Raji (cell line): ENCODE measurements around the gene CALN1.

Experiments used
- POLR2A ChIP-seq: IDR thresholded peaks from 2 replicates; pipeline ENCODE4 v1.6.1; 2011; ENCODE audit warnings: low read depth, low read length, control low read depth; ENCODE audit not compliant: insufficient read depth

CALN1 gene

DNA sequence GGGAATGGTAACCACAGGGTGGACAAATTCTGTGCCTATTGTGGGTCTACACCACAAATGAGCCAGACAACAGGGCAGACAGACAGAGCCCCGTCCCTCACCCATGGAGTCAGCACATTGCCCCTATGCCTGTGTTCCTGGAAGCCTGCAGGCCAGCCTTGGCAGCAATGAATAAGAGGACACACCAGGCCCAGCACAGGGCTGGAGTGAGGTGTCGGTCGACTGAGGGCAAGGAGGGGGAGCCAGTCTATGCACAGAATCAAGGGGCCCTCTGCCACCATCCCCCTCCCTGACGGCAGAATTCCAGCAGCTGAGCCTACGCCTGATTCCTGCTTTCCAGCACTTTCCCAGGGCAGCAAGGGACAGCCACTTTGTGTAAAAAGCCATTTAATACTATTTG lies 98.2 kb downstream of the CALN1 start:
- TF ChIP-seq POLR2A: no peak

DNA sequence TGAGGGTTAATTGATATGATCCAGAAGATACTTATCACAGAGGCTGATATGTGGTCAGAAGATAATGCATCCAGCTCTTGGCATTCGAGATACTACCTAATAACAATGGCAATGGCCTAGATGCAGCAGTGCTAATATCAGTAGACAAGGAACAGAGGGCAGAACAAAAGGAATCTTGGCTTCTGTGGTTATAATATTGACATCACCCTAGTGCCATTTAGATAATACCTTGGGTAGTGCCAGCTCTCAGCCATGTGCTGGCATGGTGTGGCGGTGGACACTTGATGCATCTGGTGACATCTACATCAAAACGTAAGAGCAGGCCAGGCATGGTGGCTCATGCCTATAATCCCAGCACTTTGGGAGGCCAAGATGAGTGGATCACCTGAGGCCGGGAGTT lies 101.8 kb downstream of the CALN1 start:
- TF ChIP-seq POLR2A: no peak

DNA sequence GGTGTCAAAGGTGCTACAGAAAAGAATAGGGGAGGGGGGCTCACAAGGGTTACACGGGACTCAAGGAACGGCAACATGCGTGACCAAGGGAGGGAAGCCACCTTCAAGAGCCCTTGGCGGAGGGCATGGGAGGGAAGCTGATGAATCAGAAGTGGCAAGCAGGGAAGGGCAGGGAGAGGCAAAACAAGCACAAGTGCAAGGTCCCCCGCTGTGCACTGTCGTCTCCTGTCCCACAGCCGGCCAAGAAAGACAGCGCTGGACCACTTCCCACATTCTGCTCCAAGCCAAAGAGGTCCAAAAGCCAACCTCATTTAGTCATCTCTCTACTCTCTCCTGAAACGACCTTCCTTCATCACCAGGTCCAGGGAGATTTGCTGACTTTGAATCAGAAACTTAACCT lies 102.7 kb downstream of the CALN1 start:
- no peak for TF ChIP-seq POLR2A

DNA sequence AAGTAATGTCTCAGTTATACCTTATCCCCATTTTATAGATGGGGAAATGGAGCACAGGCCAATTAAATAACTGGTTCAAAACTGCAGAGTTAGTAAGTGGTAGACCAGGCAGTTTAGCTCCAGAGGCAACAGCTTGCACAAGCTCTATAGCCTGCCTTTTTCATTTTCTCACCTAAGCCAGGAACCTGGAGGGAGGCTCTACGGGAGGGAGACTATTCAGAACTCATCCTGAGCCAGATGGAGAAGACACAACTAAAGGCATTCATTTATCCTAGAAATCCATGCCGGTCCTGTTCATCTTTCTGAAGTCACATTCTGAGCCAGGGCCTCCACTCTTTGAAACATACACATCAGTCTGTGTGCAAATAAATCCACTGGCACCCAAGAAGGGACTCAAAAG lies 103.2 kb downstream of the CALN1 start:
- TF ChIP-seq POLR2A: no peak

DNA sequence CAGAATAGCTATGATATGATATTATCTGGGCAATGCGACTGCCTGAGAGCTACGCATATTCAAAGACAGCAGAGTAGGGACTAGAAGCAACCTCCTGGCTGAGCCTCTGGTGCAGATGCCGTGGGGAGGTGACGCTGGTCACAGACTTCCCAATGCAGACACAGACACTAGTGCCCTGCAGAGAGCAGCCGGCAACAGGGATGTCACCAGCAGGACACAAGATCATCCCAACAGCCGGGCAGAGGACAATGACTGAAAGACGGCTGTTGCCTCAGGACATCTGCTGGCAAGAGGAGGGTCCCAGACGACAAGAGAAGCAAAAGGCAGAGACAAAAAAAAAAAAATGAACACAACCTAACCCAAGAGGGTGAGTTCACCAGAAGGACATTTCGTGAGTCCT lies 104.6 kb downstream of the CALN1 start:
- TF ChIP-seq POLR2A: no peak

DNA sequence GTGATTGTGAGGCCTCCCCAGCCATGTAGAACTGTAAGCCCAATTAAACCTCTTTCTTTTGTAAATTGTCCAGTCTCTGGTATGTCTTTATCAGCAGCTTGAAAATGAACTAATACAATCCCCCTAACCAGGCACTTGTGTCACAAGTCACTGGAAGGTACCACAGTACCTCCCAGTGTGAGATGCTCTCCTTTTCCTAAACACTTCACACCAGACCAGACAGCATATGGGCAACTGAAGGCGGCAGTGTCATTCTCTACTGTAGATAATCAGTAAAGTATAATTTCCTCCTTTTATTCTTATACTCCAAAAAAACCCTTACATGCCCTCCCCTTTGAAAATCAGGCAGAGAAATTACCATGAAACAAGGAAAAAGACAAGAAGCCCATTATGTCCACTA lies 113.2 kb downstream of the CALN1 start:
- no peak for TF ChIP-seq POLR2A

DNA sequence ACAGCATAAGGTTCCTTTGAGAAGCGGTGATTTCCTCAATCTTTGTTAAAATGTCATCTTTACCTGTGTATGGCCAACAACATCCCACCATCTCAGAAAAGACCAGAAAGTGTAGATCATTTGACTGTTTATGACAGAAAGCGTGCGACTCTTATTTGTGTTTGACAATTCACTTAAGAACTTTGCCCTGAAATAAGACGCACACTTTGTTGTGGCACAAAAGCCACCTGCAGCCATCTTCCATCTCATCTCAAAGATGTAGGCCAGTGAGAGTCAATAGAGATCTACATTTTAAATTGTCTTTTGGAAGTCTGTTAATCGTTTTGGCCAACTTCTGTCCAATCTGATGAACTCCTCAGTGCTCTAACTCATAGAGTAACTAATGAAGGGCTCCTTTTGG lies 114.0 kb downstream of the CALN1 start:
- TF ChIP-seq POLR2A: no peak

DNA sequence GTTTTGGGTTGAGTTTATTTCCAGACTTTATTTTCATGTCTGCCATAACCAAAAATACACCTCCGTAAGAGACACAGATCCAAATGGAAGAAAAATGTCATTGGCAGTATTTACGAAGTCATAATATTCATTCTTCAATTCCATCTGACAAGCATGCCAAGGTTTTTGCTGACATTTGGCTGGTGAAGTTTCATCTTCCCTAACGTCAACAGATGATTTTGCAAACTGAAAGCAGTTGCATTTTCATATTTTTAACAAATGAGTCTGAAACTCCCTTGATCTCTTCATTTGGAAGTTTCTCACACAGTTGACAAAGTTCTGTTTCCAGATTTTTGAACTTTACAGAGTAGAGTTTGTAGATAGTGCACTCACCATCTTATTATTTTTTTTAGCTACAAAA lies 114.5 kb downstream of the CALN1 start:
- no peak for TF ChIP-seq POLR2A

DNA sequence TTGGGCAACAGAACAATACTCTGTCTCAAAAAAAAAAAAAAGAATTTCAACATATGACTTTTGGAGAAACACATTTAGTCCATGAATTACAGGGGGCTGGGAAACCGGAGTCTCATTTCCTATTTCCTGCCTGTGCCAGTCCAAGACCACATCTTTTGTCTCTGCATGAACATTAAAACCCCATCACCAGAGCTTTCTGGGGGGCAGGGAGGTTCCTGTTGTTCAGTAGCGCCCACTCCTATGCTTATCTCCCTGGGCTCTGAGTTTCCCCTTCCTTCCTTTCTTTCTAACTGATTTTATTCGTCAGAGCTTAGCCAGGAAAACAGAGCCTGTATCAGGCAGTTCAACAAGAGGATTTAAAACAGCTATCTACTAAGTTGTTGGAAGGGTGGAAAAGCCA lies 119.3 kb downstream of the CALN1 start:
- no peak for TF ChIP-seq POLR2A

DNA sequence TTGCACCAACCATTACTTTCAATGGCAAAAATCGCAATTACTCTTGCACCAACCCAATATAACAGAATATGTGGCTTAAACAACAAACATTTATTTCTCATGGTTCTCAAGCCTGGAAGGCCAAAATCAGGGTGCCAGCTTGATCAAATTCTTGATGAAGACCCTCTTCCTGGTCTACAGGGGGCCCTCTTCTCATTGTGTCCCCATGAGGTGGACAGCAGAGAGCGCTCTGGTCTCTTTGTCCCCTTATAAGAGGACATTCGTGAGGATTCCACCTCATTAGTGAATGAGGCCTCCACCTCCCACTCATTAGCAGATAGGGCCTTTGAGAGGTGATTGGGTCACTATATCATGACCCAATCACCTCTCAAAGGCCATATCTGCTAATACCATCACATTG lies 120.0 kb downstream of the CALN1 start:
- TF ChIP-seq POLR2A: no peak

DNA sequence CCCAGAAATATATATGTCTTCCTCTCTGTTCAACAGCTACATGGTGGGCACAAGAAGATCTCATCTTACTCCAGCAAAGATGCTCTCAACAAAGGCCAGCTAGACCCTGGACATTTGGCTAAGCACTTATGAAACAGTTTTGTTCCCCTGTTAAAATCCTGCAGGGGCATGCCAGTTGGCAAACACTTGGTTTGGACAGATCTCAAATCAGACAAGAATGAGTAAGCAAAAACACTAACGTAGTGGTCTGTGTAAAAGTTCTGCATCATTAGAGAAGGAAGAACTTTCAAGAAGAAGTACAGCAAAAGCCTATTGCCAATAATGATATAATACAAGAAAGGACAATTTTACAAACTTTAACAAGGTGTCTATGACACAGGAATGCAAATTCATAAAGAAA lies 125.6 kb downstream of the CALN1 start:
- no peak for TF ChIP-seq POLR2A

DNA sequence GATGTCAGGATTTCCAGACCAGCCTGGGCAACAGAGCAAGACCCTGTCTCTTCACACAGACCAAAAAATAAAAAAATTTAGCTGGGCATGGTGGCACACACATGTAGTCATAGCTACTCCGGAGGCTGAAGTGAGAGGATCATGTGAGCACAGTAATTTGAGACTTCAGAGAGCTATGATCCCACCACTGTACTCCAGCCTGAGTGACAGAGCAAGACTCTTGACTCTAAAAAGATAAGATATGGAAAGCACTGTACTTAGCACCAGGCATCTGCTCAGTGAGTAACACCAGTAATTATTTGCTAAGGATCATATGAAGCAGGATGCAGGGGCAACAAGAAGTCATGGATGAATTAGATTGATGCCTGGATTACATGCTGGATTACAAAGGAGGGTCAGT lies 128.8 kb downstream of the CALN1 start:
- TF ChIP-seq POLR2A: no peak

DNA sequence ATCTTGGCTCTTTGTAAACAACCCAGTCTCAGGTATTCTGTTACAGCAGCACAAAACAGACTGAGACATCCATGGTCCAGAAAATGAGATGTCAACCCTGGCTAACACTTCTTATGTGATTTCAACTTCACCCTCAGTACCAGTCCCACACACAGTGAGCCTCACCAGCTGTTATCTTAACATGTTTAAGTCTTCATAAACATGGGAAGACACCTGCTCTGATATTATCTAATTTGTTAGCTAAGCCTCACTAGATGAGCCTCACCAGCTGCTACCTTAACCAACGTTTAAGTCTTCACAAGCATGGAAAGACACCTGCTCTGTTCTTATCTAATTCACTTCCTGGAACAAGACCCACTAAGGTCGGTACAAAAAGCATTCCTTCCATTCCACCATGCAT lies 130.8 kb downstream of the CALN1 start:
- TF ChIP-seq POLR2A: no peak

DNA sequence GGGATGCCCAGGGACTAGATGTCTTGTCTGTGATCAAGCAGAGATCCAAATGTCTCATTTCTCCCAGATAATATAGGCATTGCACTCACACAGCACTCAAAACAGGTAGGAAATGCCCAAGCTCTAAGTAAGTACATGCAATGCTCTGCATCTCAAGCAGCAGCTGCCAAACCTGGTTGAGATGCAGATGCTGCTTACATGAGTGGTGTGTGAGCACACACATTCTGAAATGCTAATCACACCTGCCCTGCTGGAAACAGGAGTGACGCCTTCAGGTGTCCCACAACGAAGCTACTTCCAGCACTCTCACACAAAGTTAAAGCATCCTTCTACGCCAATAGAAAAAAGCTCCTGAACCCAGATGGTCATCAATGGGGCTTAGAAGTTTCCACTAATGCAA lies 132.9 kb downstream of the CALN1 start:
- no peak for TF ChIP-seq POLR2A

DNA sequence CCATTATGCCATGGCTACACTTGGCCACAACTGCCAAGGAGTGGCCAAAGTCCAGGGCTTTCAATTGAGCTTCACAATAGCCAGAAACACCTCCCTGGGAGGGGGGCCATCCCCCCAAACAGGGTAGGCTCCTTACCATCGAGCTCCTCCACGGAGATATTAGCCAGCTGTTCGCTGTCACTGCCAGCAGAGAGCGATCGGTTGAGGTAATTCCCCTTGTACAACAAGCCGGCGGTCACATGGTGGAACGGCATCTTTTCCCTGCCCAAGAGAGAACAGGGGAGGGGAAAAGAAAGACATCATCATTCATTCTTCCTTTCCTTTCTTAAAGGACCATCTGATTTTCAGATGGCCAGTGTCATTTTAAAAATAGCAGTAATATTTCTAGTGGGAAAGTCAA lies 133.6 kb downstream of the CALN1 start:
- TF ChIP-seq POLR2A: no peak

DNA sequence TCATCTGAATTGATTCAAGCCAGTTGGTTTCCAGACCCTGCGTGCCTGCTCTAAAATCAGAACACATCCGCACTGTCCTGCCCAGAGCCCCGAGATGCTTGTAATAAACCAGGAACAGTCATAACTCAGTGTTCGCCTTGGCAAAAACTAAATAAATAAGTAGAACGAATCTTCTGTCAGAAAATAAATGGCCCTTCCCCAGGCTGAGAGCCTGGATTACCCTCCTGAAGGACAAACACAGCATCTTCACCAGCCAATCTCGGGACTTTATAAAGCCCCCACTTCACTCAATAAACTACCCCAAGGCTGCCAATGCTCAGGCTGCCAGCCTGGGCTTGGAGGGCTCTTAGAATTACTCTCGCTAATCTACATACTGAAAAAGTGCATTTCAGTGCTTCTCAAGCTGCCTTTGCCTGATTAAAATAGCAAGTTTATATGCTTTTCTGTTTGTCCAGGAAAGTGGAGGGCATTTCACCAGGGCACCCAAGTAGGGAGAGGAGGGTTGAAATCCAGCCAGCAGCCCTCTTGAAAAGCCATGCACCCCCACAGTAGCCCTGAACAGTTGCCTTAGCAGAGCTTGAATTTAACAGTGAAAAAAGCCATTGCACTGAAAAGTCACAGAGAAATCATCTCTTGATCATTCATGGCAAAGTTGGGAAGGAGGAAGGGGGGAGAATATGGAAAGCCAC lies 136.6 kb downstream of the CALN1 start:
- TF ChIP-seq POLR2A: no peak

DNA sequence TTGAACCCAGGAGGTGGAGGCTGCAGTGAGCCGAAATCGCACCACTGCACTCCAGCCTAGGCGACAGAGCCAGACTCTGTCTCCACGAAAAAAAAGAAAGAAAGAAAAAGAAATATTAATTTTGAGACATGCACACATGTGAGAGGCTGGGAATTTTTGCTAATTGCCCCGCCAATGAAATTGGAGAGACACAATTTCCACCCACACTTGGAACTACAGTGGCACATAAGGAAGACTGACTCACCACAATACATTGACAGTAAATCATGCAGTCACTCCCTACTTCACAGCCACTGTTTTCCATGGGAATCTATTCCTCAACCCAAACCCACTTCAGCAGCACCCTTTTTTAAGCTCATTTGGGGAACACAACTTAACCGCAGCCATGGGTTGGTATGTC lies 139.7 kb downstream of the CALN1 start:
- TF ChIP-seq POLR2A: no peak
